ENCODE data around the gene SIPA1. TPM values are rescaled to one million over a fixed set of nuclear protein-coding genes. Genes with fewer than 3 reads are reported as not detected.

The SIPA1 gene
- total RNA-seq, 1 experiment from 2014 or later, result 105 TPM

DNA sequence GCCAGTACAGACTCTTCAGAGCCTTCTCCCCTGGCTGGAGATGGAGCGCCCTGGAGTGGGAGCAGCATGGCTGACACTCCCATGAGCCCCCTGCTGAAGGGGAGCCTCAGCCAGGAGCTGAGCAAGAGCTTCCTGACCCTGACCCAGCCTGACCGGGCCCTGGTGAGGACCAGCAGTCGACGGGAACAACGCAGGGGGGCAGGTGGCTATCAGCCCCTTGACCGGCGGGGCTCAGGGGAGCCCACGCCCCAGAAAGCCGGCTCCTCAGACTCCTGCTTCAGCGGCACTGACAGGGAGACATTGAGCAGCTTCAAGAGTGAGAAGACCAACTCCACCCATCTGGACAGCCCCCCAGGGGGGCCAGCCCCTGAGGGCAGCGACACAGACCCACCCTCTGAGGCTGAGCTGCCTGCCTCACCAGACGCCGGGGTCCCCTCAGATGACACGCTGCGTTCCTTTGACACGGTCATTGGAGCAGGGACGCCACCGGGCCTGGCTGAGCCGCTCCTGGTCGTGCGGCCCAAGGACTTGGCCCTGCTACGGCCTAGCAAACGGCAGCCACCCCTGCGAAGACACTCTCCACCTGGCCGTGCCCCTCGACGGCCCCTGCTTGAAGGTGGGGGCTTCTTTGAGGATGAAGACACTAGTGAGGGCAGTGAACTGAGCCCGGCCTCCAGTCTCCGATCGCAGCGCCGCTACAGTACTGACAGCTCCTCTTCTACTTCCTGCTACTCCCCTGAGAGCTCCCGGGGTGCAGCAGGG lies 19.7 kb upstream of the SIPA1 start:
- CTCF ChIA-PET, result no interaction called here
- RAD21 ChIA-PET (ENCODE audit: low non-redundant PET in 1 of 2, low total read pairs in 2 of 2, uncharacterized antibody in 2 of 2, unreplicated experiment in 2 of 2), result no interaction called here
- Histone ChIP-seq H3K4me2 (ENCODE audit: low read length) (no peak overlapping the region), H3K9ac (ENCODE audit: low read length) (no peak overlapping the region), H3K4me3 (replicated peaks in 1 of 2; ENCODE audit: low read depth in 1 of 2, low read length in 2 of 2) (no peak overlapping the region), H4K20me1 (ENCODE audit: insufficient read depth) (no peaks in the 10 kb centered on the region), H3K27me3 (ENCODE audit: insufficient read depth, low read length) (no peaks in the 10 kb centered on the region), H3K36me3 (ENCODE audit: control insufficient read depth in 1 of 2, insufficient read depth in 2 of 2, low read length in 2 of 2) (peaks cover 19 to 24% of the 10 kb centered on the region in 2 experiments; a peak in 3 of 4 replicates), H3K9me3 (ENCODE audit: control insufficient read depth in 1 of 2, insufficient read depth in 1 of 2, low read depth in 1 of 2, low read length in 2 of 2) (no peaks in the 10 kb centered on the region), H3K4me1 (ENCODE audit: control insufficient read depth in 1 of 2, insufficient read depth in 2 of 2, low read length in 2 of 2) (peaks cover 6 to 17% of the 10 kb centered on the region in 2 experiments), H3K79me2 (ENCODE audit: insufficient read depth, low read length) (peaks cover 47% of the 10 kb centered on the region), H3K9me2 (ENCODE audit: insufficient read depth) (no peaks in the 10 kb centered on the region), H3K27ac (ENCODE audit: low read depth, low read length) (no peak overlapping the region), H2AFZ (ENCODE audit: low read depth, low read length, poor library complexity, severe bottlenecking) (no peak overlapping the region)
- intact Hi-C loops (cut with micrococcal nuclease), result no loop called here
- DNase-seq (ENCODE audit: low read depth, low spot score), result no peak
- ATAC-seq, result no peak
- BruUV-seq (replicated peaks), result no TSS peak
- POLR2A ChIA-PET, result no interaction called here
- TF ChIP-seq, protein P1, sequence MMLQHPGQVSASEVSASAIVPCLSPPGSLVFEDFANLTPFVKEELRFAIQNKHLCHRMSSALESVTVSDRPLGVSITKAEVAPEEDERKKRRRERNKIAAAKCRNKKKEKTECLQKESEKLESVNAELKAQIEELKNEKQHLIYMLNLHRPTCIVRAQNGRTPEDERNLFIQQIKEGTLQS (IDR thresholded peaks at IDR 0.05), result no peak

DNA sequence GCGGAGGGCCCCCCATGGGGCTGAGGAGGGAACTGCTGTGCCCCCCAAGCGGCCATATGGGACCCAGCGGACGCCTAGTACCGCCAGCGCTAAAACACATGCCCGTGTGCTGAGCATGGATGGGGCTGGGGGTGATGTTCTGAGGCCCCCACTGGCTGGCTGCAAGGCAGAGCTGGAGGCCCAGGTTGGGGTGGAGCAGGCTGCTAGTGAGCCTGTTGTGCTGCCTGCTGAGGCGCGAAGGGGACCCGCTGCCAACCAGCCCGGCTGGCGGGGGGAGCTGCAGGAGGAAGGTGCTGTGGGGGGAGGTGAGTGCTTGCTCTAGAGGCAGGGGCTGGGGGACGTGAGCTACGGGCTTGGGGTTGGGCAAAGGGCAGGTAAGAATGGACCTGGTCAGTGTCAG lies 19.1 kb upstream of the SIPA1 start:
- Histone ChIP-seq H3K27ac (ENCODE audit: low read depth, low read length) (no peak overlapping the region; the same call in 1 of the 2 replicates), H3K9ac (ENCODE audit: low read length) (no peak overlapping the region), H3K4me1 (ENCODE audit: control insufficient read depth in 1 of 2, insufficient read depth in 2 of 2, low read length in 2 of 2) (peaks cover 4 to 11% of the 10 kb centered on the region in 2 experiments), H3K4me2 (ENCODE audit: low read length) (no peak overlapping the region), H2AFZ (ENCODE audit: low read depth, low read length, poor library complexity, severe bottlenecking) (no peak overlapping the region), H3K27me3 (ENCODE audit: insufficient read depth, low read length) (no peaks in the 10 kb centered on the region), H3K36me3 (ENCODE audit: control insufficient read depth in 1 of 2, insufficient read depth in 2 of 2, low read length in 2 of 2) (peaks cover 19 to 24% of the 10 kb centered on the region in 2 experiments; a peak in 3 of 4 replicates), H3K9me2 (ENCODE audit: insufficient read depth) (no peaks in the 10 kb centered on the region), H3K79me2 (ENCODE audit: insufficient read depth, low read length) (peaks cover 41% of the 10 kb centered on the region), H3K9me3 (ENCODE audit: control insufficient read depth in 1 of 2, insufficient read depth in 1 of 2, low read depth in 1 of 2, low read length in 2 of 2) (no peaks in the 10 kb centered on the region), H4K20me1 (ENCODE audit: insufficient read depth) (no peaks in the 10 kb centered on the region), H3K4me3 (replicated peaks in 1 of 2; ENCODE audit: low read depth in 1 of 2, low read length in 2 of 2) (no peak overlapping the region)
- no peak for ATAC-seq
- DNase-seq (ENCODE audit: low read depth, low spot score), result no peak
- ChIA-PET CTCF (no interaction called here), RAD21 (ENCODE audit: low non-redundant PET in 1 of 2, low total read pairs in 2 of 2, uncharacterized antibody in 2 of 2, unreplicated experiment in 2 of 2) (no interaction called here), POLR2A (no interaction called here)
- intact Hi-C loops (cut with micrococcal nuclease), result no loop called here
- BruUV-seq (replicated peaks), result no TSS peak
- TF ChIP-seq, protein P2, sequence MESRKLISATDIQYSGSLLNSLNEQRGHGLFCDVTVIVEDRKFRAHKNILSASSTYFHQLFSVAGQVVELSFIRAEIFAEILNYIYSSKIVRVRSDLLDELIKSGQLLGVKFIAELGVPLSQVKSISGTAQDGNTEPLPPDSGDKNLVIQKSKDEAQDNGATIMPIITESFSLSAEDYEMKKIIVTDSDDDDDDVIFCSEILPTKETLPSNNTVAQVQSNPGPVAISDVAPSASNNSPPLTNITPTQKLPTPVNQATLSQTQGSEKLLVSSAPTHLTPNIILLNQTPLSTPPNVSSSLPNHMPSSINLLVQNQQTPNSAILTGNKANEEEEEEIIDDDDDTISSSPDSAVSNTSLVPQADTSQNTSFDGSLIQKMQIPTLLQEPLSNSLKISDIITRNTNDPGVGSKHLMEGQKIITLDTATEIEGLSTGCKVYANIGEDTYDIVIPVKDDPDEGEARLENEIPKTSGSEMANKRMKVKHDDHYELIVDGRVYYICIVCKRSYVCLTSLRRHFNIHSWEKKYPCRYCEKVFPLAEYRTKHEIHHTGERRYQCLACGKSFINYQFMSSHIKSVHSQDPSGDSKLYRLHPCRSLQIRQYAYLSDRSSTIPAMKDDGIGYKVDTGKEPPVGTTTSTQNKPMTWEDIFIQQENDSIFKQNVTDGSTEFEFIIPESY (IDR thresholded peaks at IDR 0.05; ENCODE audit: extremely low read depth, insufficient replicate concordance, low read length), result no peak
- TF ChIP-seq POLR2AphosphoS5 (IDR thresholded peaks at IDR 0.05; ENCODE audit: low read depth, low read length), result no peak
- no peak for TF ChIP-seq EGR1 (IDR thresholded peaks at IDR 0.05; ENCODE audit: low read depth)
- no peak for TF ChIP-seq RAD21 (IDR thresholded peaks at IDR 0.05; ENCODE audit: low read depth)
- no peak for TF ChIP-seq ELF1 (IDR thresholded peaks at IDR 0.05; ENCODE audit: borderline replicate concordance, low read depth)
- no peak for TF ChIP-seq SRF (IDR thresholded peaks at IDR 0.05; ENCODE audit: low read depth)
- no peak for TF ChIP-seq FOSL1 (IDR thresholded peaks at IDR 0.05; ENCODE audit: low read depth)
- TF ChIP-seq YY1 (IDR thresholded peaks at IDR 0.05; ENCODE audit: extremely low read depth, insufficient replicate concordance, low read depth, low read length), result no peak
- TF ChIP-seq ZFX (IDR thresholded peaks at IDR 0.05), result no peak
- TF ChIP-seq, protein P3, sequence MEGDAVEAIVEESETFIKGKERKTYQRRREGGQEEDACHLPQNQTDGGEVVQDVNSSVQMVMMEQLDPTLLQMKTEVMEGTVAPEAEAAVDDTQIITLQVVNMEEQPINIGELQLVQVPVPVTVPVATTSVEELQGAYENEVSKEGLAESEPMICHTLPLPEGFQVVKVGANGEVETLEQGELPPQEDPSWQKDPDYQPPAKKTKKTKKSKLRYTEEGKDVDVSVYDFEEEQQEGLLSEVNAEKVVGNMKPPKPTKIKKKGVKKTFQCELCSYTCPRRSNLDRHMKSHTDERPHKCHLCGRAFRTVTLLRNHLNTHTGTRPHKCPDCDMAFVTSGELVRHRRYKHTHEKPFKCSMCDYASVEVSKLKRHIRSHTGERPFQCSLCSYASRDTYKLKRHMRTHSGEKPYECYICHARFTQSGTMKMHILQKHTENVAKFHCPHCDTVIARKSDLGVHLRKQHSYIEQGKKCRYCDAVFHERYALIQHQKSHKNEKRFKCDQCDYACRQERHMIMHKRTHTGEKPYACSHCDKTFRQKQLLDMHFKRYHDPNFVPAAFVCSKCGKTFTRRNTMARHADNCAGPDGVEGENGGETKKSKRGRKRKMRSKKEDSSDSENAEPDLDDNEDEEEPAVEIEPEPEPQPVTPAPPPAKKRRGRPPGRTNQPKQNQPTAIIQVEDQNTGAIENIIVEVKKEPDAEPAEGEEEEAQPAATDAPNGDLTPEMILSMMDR (IDR thresholded peaks at IDR 0.05 in 2 of 3, conservative IDR thresholded peaks at IDR 0.05 in 1 of 3; ENCODE audit: borderline replicate concordance in 1 of 3, insufficient read depth in 1 of 3, low read depth in 2 of 3, low read length in 2 of 3), result no peak
- TF ChIP-seq EZH2phosphoT487 (IDR thresholded peaks at IDR 0.05; ENCODE audit: borderline replicate concordance), result no peak

Measured in HCT116 (cell line).